Activated CD8-positive, alpha-beta memory T cell treated with anti-CD3 and anti-CD28 coated beads, Interleukin-2, amount 50 U/mL, for 1 hour (primary cell): ENCODE measurements around the gene PLA2G2C.

Experiments used
- DNase-seq: peaks from one replicate; pipeline ENCODE4 v3.0.0-alpha.2; 2020; ENCODE audit errors: extremely low read depth

Gene PLA2G2C

DNA sequence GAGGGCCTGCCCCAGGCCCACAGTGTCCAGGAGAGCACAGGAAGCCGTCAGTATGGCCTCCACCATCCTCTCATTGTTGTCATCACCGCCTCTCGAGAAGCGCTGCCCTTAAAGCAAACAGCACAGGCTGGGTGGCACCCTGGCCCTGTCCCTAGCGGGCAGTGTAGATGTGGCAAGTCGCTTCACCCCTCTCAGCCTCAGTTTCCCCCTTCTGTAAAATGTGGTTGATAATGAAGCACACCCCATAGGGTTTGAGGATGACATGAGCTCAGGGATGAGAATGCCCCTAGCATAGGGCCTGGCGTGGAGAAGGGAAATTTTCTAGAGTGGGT is 33.8 kb downstream of the PLA2G2C start:
- no peak for DNase-seq

DNA sequence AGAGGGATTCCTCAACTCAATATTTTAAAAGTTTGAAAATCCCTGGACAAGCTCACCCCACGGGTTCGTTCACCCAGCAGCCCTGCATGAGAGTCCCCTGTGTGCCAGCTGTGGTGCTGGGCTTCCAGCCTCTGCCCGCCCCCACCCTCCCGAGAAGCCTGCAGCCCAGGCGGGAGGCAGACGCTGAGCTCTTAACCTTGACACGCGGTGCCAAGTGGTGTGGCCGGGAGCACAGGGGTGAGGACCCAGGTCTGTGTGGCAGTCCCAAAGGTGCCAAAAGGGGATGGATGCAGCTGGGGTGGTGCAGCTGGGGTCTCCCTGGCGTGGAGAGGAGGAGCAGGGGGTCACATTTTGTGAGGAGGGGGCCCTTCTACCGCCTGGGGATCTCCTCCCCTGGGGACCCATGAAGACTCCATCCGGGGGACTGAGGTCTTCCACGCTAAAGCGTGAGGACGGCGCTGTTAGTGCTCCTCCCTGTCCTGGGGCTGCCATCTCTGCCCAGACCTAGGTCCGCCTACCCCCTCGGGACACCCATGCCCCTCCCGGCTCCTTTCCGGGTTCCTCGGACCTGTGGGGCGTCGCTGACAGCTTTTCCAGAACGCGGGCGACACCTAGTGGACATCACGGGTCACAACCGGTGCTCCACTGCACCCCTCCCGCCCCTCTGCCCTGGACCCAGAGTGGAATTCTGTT is 34.3 kb downstream of the PLA2G2C start:
- peak; percentile 43 for DNase-seq

DNA sequence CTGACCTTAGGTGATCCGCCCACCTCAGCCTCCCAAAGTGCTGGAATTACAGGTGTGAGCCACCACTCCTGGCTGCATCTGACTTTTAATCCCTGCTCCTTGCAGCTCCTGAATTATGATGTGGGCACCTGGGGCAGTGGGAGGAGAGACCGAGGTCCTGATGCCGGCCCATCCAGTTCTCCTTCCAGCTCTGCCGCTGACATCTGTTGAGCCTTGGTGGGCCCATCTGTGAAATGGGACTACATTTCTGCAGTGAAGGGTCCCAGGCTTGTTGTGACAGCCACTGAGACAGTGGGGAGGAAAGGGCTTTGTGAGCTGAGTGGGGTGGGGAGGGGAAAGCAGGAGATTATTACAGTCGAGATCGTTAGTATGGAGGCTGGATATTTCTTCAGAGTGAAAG is 35.3 kb downstream of the PLA2G2C start:
- DNase-seq, result no peak

DNA sequence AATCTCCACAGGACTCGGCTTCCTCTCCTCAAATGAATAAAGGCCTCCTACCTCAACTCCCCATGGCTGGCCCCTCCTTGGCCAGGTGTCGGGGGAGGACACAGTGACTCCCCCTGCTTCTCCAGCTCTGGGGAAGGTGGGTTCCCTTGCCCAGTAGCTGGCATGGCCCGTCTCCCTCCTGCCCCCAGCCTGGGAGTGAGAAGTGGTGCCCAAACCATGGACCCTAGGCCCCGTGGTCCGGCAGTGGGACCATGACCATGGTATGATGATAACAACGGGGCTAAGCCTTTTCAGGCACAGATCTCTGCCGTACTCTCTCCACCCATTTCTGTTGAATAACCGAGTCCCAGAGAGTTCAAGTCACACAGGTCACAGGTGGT is 36.0 kb downstream of the PLA2G2C start:
- DNase-seq, result no peak

DNA sequence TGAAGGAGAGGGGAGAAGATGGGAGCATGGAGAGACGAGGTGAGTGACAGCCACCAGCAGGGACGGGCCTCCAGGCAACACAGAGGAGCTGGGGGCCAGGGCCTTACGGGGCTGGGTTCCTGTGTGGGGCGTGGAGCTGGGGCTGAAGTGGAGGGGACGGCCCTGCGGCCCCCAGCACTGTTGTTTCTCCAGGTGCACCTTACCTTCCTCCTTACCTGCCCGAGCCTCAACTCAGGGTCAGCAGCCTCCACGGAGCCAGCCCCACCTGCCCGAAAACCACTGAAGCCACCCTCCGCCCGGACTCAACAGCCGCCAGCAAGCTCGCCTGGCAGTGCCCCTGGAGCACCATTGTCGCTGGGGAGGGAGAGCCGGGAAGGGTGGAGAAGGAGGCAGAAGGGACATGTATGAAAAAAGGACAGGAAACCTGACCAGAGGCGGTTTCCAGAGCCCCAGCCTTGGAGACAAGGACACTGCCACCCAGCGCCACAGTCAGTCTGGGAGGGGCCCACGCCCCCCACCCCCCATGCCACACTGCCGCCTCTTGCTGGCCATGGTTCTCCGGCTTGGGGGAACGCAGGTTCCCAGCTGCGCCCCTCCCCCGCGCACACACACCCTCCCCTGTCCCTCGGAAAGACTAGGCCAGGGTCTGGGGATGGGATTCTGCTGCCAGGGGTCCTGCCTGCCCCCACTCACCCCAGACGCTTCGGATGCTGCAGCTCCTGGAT is 36.6 kb downstream of the PLA2G2C start:
- no peak for DNase-seq

DNA sequence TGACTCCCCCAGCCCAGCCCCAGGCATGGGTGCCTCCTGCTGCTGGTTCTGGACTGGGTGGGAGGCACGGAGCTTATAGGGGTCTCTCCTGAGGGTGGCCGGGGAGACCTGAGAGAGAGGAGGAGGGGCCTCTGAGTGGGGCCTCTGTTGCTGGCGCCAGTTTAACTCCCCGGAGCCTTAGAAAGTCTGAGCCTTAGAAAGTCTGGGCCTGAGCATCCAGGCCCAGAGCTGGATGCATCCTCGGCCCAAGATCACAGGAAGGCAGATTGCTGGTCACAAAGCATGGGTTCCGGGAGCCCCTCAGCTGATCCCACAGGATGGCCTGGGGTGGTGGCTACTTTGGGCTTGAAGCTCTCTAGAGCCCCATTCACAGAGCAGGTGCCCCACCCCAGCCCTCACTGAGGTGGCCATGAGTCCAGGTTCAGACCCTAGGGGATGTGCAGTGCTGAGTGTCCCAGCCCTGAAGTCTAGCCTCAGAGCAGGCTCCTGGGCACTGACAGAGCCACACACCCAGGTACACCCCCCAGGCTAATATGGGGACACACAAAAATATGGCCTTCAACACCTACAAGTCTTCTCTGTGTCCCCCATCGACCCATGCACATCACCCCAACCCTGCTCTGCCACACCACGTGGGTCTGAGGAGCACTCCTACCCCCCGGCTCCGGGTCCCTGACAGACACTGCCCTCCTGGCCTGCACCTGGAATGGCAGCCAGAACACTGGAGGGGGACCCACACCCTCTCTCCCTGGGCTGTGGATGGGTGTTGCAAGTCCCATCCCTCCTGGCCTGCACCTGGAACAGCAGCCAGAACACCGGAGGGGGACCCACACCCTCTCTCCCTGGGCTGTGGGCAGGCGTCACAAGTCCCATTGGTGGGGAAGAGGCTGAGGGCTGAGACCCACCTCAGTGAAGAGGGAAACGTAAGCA is 37.5 kb downstream of the PLA2G2C start:
- DNase-seq, result no peak

DNA sequence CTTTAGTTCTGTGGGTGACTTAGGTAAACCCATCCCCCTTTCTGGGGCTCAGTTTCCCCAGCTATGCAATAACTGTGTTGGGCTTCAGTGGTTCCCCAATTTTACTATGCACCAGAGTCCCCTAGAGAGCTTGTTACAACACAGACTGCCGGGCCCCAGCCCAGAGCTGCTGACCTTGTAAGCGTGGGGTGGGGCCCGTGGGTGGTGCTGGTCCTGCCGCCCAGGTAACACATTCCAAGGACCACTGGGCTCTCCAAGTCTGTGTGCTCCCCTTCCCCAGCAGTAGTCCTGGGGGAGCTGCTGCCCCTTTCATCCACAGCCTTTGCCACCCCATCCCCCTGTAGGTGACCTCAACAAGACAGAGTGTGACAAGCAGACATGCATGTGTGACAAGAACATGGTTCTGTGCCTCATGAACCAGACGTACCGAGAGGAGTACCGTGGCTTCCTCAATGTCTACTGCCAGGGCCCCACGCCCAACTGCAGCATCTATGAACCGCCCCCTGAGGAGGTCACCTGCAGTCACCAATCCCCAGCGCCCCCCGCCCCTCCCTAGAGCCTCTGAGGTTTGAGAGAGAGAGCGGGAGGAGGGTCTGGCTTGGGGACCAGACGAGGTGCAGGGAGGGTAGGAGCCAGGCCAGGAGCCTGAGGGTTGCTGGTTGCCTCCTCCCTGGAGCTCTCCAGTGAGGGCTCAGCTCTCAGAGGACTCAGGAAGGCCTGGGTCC is 38.3 kb downstream of the PLA2G2C start:
- DNase-seq, result no peak

DNA sequence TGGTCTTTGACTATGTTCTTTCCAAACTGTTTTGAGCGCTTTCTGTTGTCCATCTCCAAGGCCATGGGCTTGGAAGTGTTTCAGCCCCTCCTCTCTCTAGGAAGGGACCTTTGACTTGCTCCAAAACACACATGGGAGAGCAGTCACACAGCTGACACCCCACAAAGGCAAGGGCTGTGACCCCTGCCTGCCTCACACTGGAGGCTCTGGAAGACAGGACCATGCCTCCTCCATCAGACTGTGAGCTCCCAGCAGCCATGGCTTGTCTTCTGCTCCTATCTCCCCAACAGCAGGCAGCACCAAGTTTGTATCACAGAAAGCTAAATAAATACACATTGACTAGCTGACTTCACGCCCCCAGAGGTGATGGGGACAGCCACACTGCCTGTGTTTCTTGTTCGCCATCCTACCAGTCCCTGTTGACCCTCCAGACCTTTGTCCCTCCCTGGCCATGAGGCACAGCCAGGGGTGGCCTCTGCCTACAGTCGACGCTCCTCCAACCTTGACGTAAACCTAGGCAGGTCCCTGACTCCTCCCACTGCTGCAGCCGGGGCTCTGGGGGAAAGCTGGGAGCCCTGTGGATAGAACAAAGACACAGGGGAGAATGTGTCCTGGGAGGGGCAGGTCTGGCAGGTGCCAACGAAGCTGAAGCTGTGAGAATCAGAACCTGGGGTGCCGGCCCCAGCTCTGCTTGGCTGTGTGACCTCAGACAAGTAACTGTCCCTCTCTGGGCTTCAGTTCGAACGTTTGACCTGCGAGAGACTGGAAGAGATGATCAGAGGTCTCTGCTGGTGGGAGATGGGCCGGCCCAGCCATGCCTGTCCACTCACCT is 42.4 kb downstream of the PLA2G2C start:
- DNase-seq, result no peak

DNA sequence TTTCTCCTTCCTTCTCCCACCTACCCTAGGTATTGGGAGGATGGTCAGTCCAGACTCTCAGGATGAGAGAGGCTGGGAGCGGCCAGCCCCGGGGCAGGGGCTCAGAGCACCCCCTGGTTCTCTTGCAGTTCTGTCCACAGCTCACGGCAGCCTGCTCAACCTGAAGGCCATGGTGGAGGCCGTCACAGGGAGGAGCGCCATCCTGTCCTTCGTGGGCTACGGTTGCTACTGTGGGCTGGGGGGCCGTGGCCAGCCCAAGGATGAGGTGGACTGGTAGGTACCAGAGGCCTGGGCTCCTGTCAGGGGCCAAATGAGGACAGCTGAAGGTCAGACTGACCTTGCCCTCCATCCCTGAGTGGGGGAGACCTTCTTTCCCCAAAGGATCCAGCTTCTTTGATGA is 43.0 kb downstream of the PLA2G2C start:
- DNase-seq, result no peak

DNA sequence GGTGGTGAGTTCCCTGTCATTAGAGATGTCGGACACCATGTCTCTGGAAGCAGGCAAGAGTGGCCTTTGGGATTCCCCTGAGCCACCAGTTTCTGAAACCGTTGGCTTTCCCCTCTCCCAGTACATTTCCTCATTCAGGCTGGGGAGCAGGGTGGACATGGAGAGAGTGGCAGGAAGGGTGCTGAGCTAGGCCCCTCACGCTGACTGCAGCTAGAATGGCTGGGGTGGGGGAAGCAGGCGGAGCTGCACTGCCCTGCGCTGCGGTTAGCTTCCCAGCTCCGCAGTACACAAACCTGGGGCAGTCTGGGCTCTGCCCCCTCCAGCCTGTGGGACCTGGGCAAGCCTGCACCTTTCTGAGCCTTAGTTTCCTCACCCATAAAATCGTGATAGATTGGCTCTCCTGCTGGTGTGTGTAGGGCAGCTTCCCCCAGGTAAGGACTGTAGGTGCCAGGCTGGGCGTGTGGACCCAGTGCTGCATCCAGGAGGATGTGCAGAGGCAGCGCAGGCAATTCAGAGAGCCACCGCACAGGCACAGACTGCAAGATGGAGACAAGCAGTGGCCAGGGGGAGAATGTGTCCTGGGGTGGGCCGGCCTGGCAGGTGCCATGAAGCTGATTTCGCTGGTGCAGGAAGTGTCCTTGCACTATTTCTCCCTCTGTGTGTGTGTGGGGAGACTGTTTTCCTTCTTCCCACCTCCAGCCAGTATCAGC is 44.2 kb downstream of the PLA2G2C start:
- no peak for DNase-seq

DNA sequence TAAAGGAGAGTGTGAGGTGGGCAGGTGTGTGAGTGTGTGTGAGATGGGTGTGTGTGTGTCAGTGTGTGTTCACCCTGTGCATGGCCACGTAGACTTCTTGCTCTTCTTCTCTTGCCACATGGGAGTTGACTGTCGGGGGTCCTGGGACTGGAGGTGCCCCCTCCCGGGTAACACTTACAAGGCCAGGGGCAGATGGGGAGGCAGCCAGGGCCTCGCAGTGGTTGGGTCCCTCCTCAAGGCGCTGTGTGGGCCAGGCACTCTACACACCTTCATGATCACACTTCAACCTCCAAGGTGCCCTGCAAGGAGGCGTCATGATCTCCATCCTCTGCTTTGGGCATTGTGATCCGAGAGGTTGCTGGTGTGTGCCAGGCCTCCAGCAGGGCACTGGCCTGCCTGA is 44.9 kb downstream of the PLA2G2C start:
- DNase-seq, result no peak

DNA sequence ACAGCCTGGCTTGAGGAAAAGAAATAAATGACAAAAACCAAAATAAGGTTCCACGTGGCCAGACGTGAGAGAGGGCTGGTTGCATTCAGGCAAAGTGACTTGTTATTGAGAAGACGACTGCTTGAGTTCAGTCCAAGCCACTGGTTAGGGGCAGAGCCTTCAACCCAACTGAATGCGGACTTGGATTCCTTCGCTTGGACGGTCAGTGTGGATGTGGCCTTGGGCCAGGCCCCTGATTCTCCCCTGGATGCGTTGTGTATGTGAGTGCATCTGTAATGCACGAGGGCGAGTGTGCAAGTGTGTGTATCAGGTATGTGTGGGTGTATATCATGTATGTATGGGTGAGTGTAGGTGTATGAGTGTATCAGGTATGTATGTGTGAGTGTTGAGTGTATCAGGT is 45.3 kb downstream of the PLA2G2C start:
- DNase-seq, result no peak

DNA sequence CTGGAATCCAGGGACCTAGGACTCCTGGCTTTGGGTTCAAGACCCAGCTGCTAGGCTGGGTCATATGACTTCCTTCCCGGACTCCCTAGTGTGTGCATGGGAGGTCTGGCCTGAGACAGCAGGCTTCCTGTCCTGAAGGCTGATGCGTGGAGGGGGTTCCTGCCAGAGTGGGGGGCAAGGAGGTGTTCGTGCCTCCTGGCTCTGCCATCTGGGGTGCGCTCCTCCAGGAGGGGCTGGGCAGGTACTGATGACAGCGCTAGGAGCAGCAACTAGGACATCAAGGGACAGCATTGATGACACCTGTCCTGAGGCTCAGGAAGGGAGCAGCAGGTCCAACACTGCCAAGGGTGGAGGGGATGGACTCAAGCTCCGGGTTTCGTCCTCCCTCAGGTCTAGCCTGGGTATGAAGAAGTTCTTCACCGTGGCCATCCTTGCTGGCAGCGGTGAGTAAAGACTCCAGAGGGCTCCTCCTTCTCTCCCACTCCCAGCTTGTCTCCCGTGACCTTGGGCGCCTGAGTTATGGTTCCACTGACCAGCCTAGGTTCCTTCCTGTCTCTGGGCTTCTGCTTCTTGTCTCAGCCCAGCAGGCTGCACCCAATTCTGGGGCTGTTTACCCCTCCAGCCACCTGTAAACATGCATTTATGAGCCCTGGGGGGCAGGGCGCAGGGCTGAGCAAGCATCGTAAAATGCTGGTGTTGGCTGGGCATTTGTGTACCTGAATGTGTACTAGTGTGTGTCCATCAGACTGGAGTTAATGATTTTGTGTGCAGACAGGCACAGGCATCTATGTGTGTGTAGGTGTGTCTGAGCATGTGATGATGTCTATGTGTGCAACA is 46.3 kb downstream of the PLA2G2C start:
- DNase-seq, result no peak

DNA sequence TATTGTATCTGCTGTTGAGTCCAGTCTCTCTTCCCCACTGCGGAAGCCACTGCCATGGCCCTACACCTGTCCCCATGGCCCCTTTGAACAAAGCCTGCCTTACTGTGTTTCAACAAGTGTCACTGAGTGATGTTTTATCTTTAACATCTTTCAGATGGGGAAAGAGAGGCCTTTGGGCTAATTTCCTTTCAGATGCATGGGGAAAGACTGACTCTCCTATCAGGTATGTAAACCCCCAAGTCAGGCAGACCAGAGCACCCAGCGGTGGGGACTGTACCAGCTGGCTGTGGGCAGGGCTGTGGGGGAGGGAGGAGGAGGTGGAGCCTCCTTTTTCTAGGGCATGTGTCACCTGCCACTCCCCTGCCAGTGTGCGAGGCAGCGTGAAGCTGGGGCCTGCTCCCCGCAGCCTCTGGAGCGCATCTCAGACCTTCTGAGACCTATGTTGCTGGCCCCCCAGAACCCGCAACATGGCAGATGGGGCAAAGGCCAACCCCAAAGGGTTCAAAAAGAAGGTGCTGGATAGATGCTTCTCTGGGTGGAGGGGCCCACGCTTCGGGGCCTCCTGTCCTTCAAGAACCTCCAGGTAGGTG is 47.3 kb downstream of the PLA2G2C start, which contains the start of gene PLA2G2F:
PLA2G2F (plus strand) TSS at position 363 of the 590 bp plus-strand sequence; CDS start at position 468, 105 bp downstream.
- no peak for DNase-seq

DNA sequence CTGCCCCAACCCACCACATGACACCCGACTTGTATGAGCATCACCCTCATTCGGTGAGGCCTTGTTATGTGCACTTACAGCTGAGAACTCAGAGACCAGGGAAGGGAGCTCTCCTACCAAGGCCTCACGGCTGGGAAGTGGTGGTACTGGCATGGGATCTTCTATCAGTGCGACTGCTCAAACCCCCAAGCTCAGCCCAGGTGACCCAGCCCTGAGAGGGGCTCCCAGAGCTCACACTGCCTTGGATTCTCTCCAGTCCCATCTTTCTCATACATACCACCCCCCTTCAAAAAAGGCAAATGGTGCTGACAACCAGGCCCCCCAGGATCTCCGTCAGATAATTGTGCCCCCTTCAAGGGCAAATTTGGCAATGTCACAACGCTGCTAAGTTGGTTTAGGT is 48.0 kb downstream of the PLA2G2C start:
- no peak for DNase-seq

DNA sequence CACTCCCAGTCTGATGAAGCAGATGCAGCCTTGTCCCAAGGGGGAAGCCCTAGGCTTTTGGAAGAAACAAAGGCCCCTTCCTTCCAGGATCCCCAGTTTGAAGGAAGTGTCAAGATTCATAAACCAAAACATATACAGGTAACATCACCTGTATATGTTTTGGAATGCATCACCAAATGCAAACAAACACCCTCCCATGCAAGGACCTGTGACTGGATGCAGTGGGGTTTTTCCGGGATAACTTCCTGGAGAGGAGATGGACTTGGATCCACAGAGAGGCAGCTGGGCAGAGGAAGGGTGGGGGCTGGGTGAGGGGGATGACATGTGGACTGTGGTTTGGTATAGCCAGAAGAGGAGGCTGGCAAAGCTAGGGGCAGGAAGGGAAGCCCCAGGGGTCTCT is 48.7 kb downstream of the PLA2G2C start:
- no peak for DNase-seq

DNA sequence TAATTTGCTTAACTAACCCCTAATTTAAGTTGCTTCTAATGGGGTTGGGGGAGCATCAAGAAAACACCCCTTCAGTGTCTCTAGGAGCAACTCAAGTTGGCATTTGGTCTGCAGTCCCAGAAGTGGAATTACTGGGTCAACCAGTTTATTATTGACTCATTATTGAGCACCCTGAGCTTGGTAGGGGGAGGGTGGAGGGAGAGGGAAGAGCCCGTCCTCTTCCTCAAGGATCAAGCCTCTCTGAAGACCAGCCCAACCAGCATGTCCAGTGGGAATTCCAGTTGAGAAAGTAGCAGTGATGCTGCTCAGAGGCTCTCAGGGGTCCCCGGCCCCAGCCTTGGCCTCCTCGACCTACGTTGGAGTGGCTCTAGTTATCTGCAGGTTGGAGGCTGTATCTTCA is 49.3 kb downstream of the PLA2G2C start:
- DNase-seq, result no peak

DNA sequence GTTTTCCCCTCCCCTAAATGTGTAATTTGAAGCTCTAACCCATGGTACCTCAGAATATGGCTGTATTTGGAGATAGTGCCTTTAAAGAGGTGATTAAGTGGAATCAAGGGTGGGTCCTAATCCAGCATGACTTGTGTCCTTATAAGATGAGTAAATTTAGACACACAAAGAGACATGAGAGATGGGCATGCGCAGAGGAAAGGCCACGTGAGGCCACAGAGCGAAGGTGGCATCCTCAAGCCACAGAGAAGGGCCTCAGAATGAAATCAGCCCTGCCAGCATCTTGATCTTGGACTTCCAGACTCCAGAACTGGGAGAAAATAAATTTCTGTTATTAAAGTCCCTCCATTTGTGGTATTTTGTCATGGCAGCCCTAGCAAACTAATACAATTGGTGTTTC is 50.1 kb downstream of the PLA2G2C start:
- no peak for DNase-seq

DNA sequence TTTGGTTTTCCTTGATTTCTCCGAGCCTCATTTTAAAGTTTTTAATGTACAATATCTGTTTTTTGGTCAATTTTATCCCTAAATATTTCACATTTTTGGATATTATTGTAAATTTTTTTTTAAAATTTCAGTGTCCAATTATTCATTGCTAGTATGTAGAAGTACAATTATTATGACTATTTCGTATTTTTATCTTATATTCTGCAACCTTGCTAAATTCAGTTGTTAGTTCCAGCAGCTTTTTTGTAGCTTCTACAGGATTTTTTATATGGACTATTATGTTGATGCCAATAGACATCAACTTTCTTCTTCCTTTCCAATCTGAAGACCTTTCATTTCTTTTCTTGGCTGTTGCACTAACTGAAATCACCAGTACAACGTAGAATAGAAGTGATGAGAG is 51.3 kb downstream of the PLA2G2C start:
- no peak for DNase-seq
